ENCODE results near the gene PITPNM1.

- TF ChIP-seq POLR2A (IDR thresholded peaks at IDR 0.05): no peak
- no peak for TF ChIP-seq CTCF (IDR thresholded peaks at IDR 0.05)
Observed at GRCh38 chr11:67497656-67498291, 7.4 kb downstream of the PITPNM1 start.

All from body of pancreas (tissue), 4 donors.